GM12878 (cell line): ENCODE results near the gene MST1R. TPM values are rescaled to one million over a fixed set of nuclear protein-coding genes. Genes with fewer than 3 reads are reported as not detected.

Source experiments
- ATAC-seq: fragments of 200-7000 bp; cut with Tn5 transposase; 3 replicates; pipeline ENCODE4 v1.9.1; 2020; ENCODE audit warnings: mild to moderate bottlenecking, moderate library complexity
- BruUV-seq: library from RNA; stranded (reverse); fragments of 400-500 nt; replicated peaks from 2 replicates; lab custom pipeline; 2021; lab: Mats Ljungman, UMichigan
- CTCF ChIA-PET: fragments of 300-600 bp; sonication (Branson Sonifier 250); formaldehyde crosslinking; extraction: SDS; loops from one replicate; lab custom pipeline; 2021; ENCODE audit warnings: inconsistent platforms; lab: Yijun Ruan, JAX
- POLR2A ChIA-PET: fragments of 350-600 bp; formaldehyde crosslinking; extraction: SDS; loops from one replicate; lab custom pipeline; 2021; ENCODE audit warnings: inconsistent platforms; lab: Charles Lee
- RAD21 ChIA-PET: fragments of 300-600 bp; sonication (Branson Sonifier 250); formaldehyde crosslinking; loops from one replicate; lab custom pipeline; 2023; ENCODE audit warnings: antibody characterized with exemption; ENCODE audit not compliant: unreplicated experiment; lab: Charles Lee
- SMC1A ChIA-PET: fragments of 300-600 bp; sonication (Branson Sonifier 250); formaldehyde crosslinking; loops from one replicate; lab custom pipeline; 2023; ENCODE audit not compliant: unreplicated experiment, uncharacterized antibody; lab: Charles Lee
- DNase-seq: peaks from one replicate; pipeline ENCODE4 v3.0.0-alpha.2; 2011; ENCODE audit warnings: low read depth, low spot score
- FAIRE-seq: peaks from 3 replicates; lab custom pipeline; 2011; peaks lifted over from hg19 to GRCh38; lab: Jason Lieb, UNC
- H2AFZ ChIP-seq: 2 replicates; pipeline ENCODE4 v1.6.0; 2011; ENCODE audit warnings: low read depth, low read length, control low read depth; ENCODE audit not compliant: control insufficient read depth
- H3K27ac ChIP-seq: 2 replicates; pipeline ENCODE4 v1.5.1; 2011; ENCODE audit warnings: control low read depth; ENCODE audit not compliant: control insufficient read depth, insufficient read depth
- H3K27me3 ChIP-seq, 2 experiments: replicated peaks in 1 of 2; 2 replicates each; pipeline versions ENCODE4 v1.6.0 to v1.6.1; 2011; ENCODE audit warnings: low read length in 1 of 2; ENCODE audit not compliant: control insufficient read depth in 2 of 2, insufficient read depth in 2 of 2
- H3K36me3 ChIP-seq, 2 experiments: 2 replicates each; pipeline ENCODE4 v1.5.1; 2011; ENCODE audit warnings: low read length in 1 of 2; ENCODE audit not compliant: control insufficient read depth in 2 of 2, insufficient read depth in 2 of 2
- H3K4me1 ChIP-seq: 2 replicates; pipeline ENCODE4 v1.6.1; 2011; ENCODE audit warnings: mild to moderate bottlenecking, low read length, moderate library complexity, mixed read lengths; ENCODE audit not compliant: control insufficient read depth, insufficient read depth
- H3K4me2 ChIP-seq: 2 replicates; pipeline ENCODE4 v1.6.0; 2011; ENCODE audit warnings: control low read depth; ENCODE audit not compliant: control insufficient read depth, insufficient read depth
- H3K4me3 ChIP-seq: fragments of 200-600 bp; sonication (generic); 2 replicates; pipeline ENCODE4 v1.5.1; 2016
- H3K79me2 ChIP-seq: 2 replicates; pipeline ENCODE4 v1.6.0; 2011; ENCODE audit warnings: low read length; ENCODE audit not compliant: control insufficient read depth, insufficient read depth
- H3K9ac ChIP-seq: 2 replicates; pipeline ENCODE4 v1.8.0; 2011; ENCODE audit warnings: low read length, control low read depth, mixed read lengths; ENCODE audit not compliant: control insufficient read depth, insufficient read depth
- H3K9me3 ChIP-seq: replicated peaks from 3 replicates; pipeline ENCODE4 v1.5.1; 2011; ENCODE audit warnings: mild to moderate bottlenecking, low read length; ENCODE audit not compliant: control insufficient read depth, insufficient read depth
- H4K20me1 ChIP-seq: 2 replicates; pipeline ENCODE4 v1.6.0; 2011; ENCODE audit not compliant: control insufficient read depth, insufficient read depth
- TARDBP ChIP-seq: IDR thresholded peaks from 2 replicates; pipeline ENCODE4 v1.6.1; 2016; ENCODE audit warnings: borderline replicate concordance
- ZNF24 ChIP-seq: fragments of 450-650 bp; IDR thresholded peaks from 2 replicates; pipeline ENCODE4 v1.6.1; 2017; ENCODE audit warnings: antibody characterized with exemption, mild to moderate bottlenecking
- WGBS: methylation state at CpG from one replicate; pipeline ENCODE4 v1.1.6; 2016; ENCODE audit warnings: low lambda C conversion rate; ENCODE audit not compliant: insufficient replicate concordance, insufficient coverage; ENCODE audit errors: missing lambda C conversion rate; 5-methylcytosine and 5-hydroxymethylcytosine counted together
- in situ Hi-C: fragments of 300-500 bp; cut with MboI; formaldehyde crosslinking; loops from 9 replicates; pipeline ENCODE4 v1.14.3; 2018; ENCODE audit warnings: mixed read lengths
- intact Hi-C: fragments of 100-400 bp; cut with micrococcal nuclease; formaldehyde crosslinking; loops from one replicate; pipeline ENCODE4 v1.14.2; 2022; ENCODE audit not compliant: unreplicated experiment
- polyA plus RNA-seq, 11 experiments: library from polyadenylated mRNA; depleted of rRNA in 4 of 11; unstranded in 6 of 11; stranded (reverse) in 5 of 11; fragments of >200 nt; fragmentation: Nextera tagmentation in 4 of 11; fragmentation: Illumina TruSeq in 1 of 11; extraction: Ambion mirVana in 4 of 11; extraction: Trizol in 1 of 11; gene quantifications; 1 replicate in 1 of 11; 2 replicates in 10 of 11; pipeline versions ENCODE4 v1.2.1 to v1.2.3, GENCODE V29; 2011 to 2016; ENCODE audit warnings: inconsistent platforms in 2 of 11, missing spikeins in 2 of 11, low read depth in 1 of 11
- total RNA-seq, 4 experiments: library from RNA; depleted of rRNA in 3 of 4; stranded (reverse); fragments of >200 nt in 3 of 4; fragmentation: Illumina TruSeq in 1 of 4; extraction: Trizol in 1 of 4; gene quantifications; 2 replicates each; pipeline versions ENCODE4 v1.2.1 to v1.2.3, GENCODE V29; 2013 to 2021
- TF ChIP-seq, protein P1 (sequence below): fragments of 450-650 bp; IDR thresholded peaks from 2 replicates; pipeline ENCODE4 v1.6.1; 2017; ENCODE audit warnings: mild to moderate bottlenecking, low read depth, inconsistent platforms; ENCODE audit not compliant: poor library complexity, severe bottlenecking

Gene MST1R
- total and polyA plus RNA-seq, 10 of the 15 experiments (the other 5 are each of a cell fraction or from before 2014, with no cell fraction given) = 0.40 to 5.6 (median 1.2) TPM

DNA sequence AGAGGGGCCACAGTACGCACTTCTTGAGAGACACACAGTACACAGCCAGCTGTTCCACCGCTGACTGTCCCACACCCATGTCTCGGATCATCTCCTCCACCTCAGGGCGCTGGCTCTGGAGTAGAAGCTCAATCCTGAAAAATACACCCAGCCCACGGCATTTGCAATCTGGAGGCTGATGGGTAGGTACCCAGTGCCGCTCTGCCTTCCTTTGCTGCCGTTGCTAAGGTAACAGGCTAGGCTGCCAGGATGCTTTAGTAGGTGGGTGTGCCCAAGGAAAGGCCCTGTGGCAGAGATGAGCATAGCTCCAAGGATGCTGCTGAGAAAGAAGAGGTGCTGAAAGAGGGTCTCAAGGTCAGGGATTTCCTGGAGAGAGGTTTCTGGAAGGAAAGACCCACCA is 61.9 kb downstream of the MST1R start:
- H3K27me3 ChIP-seq = no peaks in the 10 kb centered on the region
- in situ Hi-C loops (no loop called here), intact Hi-C loops (loop anchor here (1.0 kb wide), 1 partner anchor 64 kb away; no protein-coding TSS in a partner anchor)
- POLR2A ChIA-PET = no interaction called here
- no peak for DNase-seq
- H2AFZ ChIP-seq = no peak overlapping the region
- H3K27ac ChIP-seq = no peak overlapping the region
- H3K36me3 ChIP-seq = peaks cover 19 to 24% of the 10 kb centered on the region in 2 experiments
- no peak overlapping the region for H3K4me2 ChIP-seq
- H4K20me1 ChIP-seq = no peaks in the 10 kb centered on the region
- H3K9me3 ChIP-seq = no peaks in the 10 kb centered on the region
- no peak overlapping the region for H3K9ac ChIP-seq
- TF ChIP-seq TARDBP (no peak), ZNF24 (no peak)
- TF ChIP-seq, protein P1, sequence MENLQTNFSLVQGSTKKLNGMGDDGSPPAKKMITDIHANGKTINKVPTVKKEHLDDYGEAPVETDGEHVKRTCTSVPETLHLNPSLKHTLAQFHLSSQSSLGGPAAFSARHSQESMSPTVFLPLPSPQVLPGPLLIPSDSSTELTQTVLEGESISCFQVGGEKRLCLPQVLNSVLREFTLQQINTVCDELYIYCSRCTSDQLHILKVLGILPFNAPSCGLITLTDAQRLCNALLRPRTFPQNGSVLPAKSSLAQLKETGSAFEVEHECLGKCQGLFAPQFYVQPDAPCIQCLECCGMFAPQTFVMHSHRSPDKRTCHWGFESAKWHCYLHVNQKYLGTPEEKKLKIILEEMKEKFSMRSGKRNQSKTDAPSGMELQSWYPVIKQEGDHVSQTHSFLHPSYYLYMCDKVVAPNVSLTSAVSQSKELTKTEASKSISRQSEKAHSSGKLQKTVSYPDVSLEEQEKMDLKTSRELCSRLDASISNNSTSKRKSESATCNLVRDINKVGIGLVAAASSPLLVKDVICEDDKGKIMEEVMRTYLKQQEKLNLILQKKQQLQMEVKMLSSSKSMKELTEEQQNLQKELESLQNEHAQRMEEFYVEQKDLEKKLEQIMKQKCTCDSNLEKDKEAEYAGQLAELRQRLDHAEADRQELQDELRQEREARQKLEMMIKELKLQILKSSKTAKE = no peak
- H3K4me1 ChIP-seq = no peaks in the 10 kb centered on the region
- CTCF ChIA-PET = interaction anchor here (0.6 to 14.1 kb wide), 11 partner anchors 9 to 302 kb away, joined by 3 to 327 read pairs (median 3); partner anchors contain the start of genes AMIGO3, CDHR4, INKA1 and IP6K1
- ATAC-seq = no peak
- BruUV-seq = no TSS peak
- WGBS = 91% methylated on average over 7 of the region's 7 CpGs
- H3K79me2 ChIP-seq = no peaks in the 10 kb centered on the region
- no peak for FAIRE-seq
- no peak overlapping the region for H3K4me3 ChIP-seq
- RAD21 ChIA-PET = interaction anchor here (1.0 to 7.0 kb wide), 4 partner anchors 28 to 64 kb away, joined by 3 to 182 read pairs (median 6); partner anchors contain the start of genes CDHR4, INKA1 and UBA7
- SMC1A ChIA-PET = interaction anchor here (1.1 to 7.5 kb wide), 3 partner anchors 38 to 64 kb away, joined by 5 to 146 read pairs (median 5); partner anchors contain the start of genes CDHR4 and INKA1
